Neural cell (in vitro differentiated cells): ENCODE data around the gene LAG3. TPM values are rescaled to one million over a fixed set of nuclear protein-coding genes. Genes with fewer than 3 reads are reported as not detected.

ENCODE experiments used
- H2AFZ ChIP-seq: fragments of 200-600, 300-800 bp; sonication (generic), shearing (Covaris generic); 2 replicates; pipeline ENCODE4 v1.6.0; 2014; ENCODE audit warnings: low read depth, mild to moderate bottlenecking, antibody characterized with exemption, low read length, moderate library complexity
- H3F3A ChIP-seq: fragments of 200-600 bp; shearing (Covaris generic); 2 replicates; pipeline ENCODE4 v1.6.1; 2016; ENCODE audit warnings: mild to moderate bottlenecking, moderate library complexity, mixed read lengths, antibody characterized with exemption, low read length; ENCODE audit not compliant: insufficient read depth, poor library complexity, severe bottlenecking
- H3K27ac ChIP-seq: fragments of 200-600, 300-800 bp; sonication (generic), shearing (Covaris generic); 2 replicates; pipeline ENCODE4 v1.5.1; 2014; ENCODE audit warnings: mild to moderate bottlenecking, low read length, moderate library complexity
- H3K27me3 ChIP-seq: fragments of 300-800, 200-600 bp; sonication (generic), shearing (Covaris generic); 2 replicates; pipeline ENCODE4 v1.6.0; 2014; ENCODE audit warnings: mild to moderate bottlenecking, low read depth, low read length, moderate library complexity; ENCODE audit not compliant: insufficient read depth
- H3K36me3 ChIP-seq: fragments of 300-800, 200-600 bp; sonication (generic), shearing (Covaris generic); 2 replicates; pipeline ENCODE4 v1.5.1; 2014; ENCODE audit warnings: mild to moderate bottlenecking, antibody characterized with exemption, low read length, moderate library complexity; ENCODE audit not compliant: insufficient read depth
- H3K4me2 ChIP-seq: fragments of 300-800, 200-600 bp; sonication (generic), shearing (Covaris generic); 2 replicates; pipeline ENCODE4 v1.6.0; 2014; ENCODE audit warnings: mild to moderate bottlenecking, low read length
- H3K4me3 ChIP-seq: fragments of 300-800, 200-600 bp; sonication (generic), shearing (Covaris generic); 2 replicates; pipeline ENCODE4 v1.5.1; 2014; ENCODE audit warnings: mild to moderate bottlenecking, low read length, moderate library complexity
- H3K79me2 ChIP-seq: fragments of 200-600 bp; shearing (Covaris generic); replicated peaks from 2 replicates; pipeline ENCODE4 v1.6.0; 2014; ENCODE audit warnings: mild to moderate bottlenecking, low read length, moderate library complexity; ENCODE audit not compliant: insufficient read depth
- H3K9ac ChIP-seq: fragments of 300-800, 200-600 bp; sonication (generic), shearing (Covaris generic); 2 replicates; pipeline ENCODE4 v1.6.1; 2016; ENCODE audit warnings: mild to moderate bottlenecking, low read length, mixed read lengths
- H3K9me2 ChIP-seq: fragments of 200-600 bp; shearing (Covaris generic); 2 replicates; pipeline ENCODE4 v1.6.1; 2016; ENCODE audit warnings: mild to moderate bottlenecking, low read length, mixed read lengths; ENCODE audit not compliant: insufficient read depth
- H3K9me3 ChIP-seq: fragments of 200-600, 300-800 bp; sonication (generic), shearing (Covaris generic); 2 replicates; pipeline ENCODE4 v1.6.1; 2016; ENCODE audit warnings: mild to moderate bottlenecking, mixed run types, low read length, moderate library complexity, mixed read lengths
- H4K20me1 ChIP-seq: fragments of 200-600 bp; shearing (Covaris generic); 2 replicates; pipeline ENCODE4 v1.6.1; 2016; ENCODE audit warnings: mild to moderate bottlenecking, mixed run types; ENCODE audit not compliant: insufficient read depth
- EP300 ChIP-seq: fragments of 450-650 bp; conservative IDR thresholded peaks from 2 replicates; pipeline ENCODE4 v1.6.1; 2014; ENCODE audit warnings: antibody characterized with exemption, mild to moderate bottlenecking, moderate library complexity; ENCODE audit not compliant: poor library complexity, severe bottlenecking
- EZH2 ChIP-seq: fragments of 200-600, 300-800 bp; shearing (Covaris generic), sonication (generic); IDR thresholded peaks from 2 replicates; pipeline ENCODE4 v1.6.1; 2014; ENCODE audit warnings: antibody characterized with exemption, low read length, borderline replicate concordance, mild to moderate bottlenecking; ENCODE audit not compliant: insufficient read depth, poor library complexity, severe bottlenecking
- MXI1 ChIP-seq: fragments of 450-650 bp; conservative IDR thresholded peaks from 2 replicates; pipeline ENCODE4 v1.6.1; 2014; ENCODE audit warnings: antibody characterized with exemption, mild to moderate bottlenecking; ENCODE audit not compliant: poor library complexity, severe bottlenecking
- POLR2AphosphoS5 ChIP-seq: IDR thresholded peaks from 2 replicates; pipeline ENCODE4 v1.6.1; 2012
- RAD21 ChIP-seq: fragments of 450-650 bp; conservative IDR thresholded peaks from 2 replicates; pipeline ENCODE4 v1.6.1; 2014; ENCODE audit warnings: antibody characterized with exemption, mild to moderate bottlenecking, moderate library complexity
- REST ChIP-seq: IDR thresholded peaks from 2 replicates; pipeline ENCODE4 v1.6.1; 2012; ENCODE audit warnings: borderline replicate concordance
- SMC3 ChIP-seq: fragments of 450-650 bp; conservative IDR thresholded peaks from 2 replicates; pipeline ENCODE4 v1.6.1; 2014; ENCODE audit warnings: antibody characterized with exemption, mild to moderate bottlenecking, moderate library complexity; ENCODE audit not compliant: poor library complexity
- TAF1 ChIP-seq: IDR thresholded peaks from 2 replicates; pipeline ENCODE4 v1.6.1; 2012; ENCODE audit warnings: low read depth
- polyA plus RNA-seq: library from polyadenylated mRNA; depleted of rRNA; stranded (reverse); fragments of >200 nt; gene quantifications from 2 replicates; pipeline ENCODE4 v1.2.3, GENCODE V29; 2014

LAG3 gene
- polyA plus RNA-seq, 1 donor from 2014 or later = 1.4 TPM

- Histone ChIP-seq H3K36me3 (no peaks in the 10 kb centered on the region), H3K9me3 (no peaks in the 10 kb centered on the region), H2AFZ (no peak overlapping the region), H3K4me3 (no peak overlapping the region), H3K79me2 (no peaks in the 10 kb centered on the region), H3K27me3 (no peaks in the 10 kb centered on the region), H3F3A (no peaks in the 10 kb centered on the region), H4K20me1 (no peaks in the 10 kb centered on the region), H3K9me2 (no peaks in the 10 kb centered on the region), H3K27ac (no peak overlapping the region), H3K4me2 (no peak overlapping the region), H3K9ac (no peak overlapping the region)
- TF ChIP-seq SMC3 = no peak
- no peak for TF ChIP-seq TAF1
- TF ChIP-seq MXI1 = no peak
- no peak for TF ChIP-seq RAD21
- no peak for TF ChIP-seq EP300
- TF ChIP-seq EZH2 = no peak
- TF ChIP-seq POLR2AphosphoS5 = no peak
- TF ChIP-seq REST = no peak
Measured at GRCh38 chr12:6799147-6799546, 26.8 kb downstream of the LAG3 start.

GRCh38 chr12:6807170-6807569 is 34.9 kb downstream of the LAG3 start:
- H4K20me1 ChIP-seq = no peaks in the 10 kb centered on the region
- no peaks in the 10 kb centered on the region for H3K36me3 ChIP-seq
- H3K79me2 ChIP-seq = no peaks in the 10 kb centered on the region
- no peak overlapping the region for H3K4me2 ChIP-seq
- H3K9me2 ChIP-seq = no peaks in the 10 kb centered on the region
- no peak overlapping the region for H3K4me3 ChIP-seq
- no peak overlapping the region for H3K27ac ChIP-seq
- no peaks in the 10 kb centered on the region for H3K27me3 ChIP-seq
- no peaks in the 10 kb centered on the region for H3F3A ChIP-seq
- no peak overlapping the region for H2AFZ ChIP-seq
- H3K9ac ChIP-seq = no peak overlapping the region
- TF ChIP-seq SMC3 (no peak), REST (no peak), EP300 (no peak), POLR2AphosphoS5 (no peak)
- no peaks in the 10 kb centered on the region for H3K9me3 ChIP-seq
